ENCODE results near the gene TSPAN11.

The TSPAN11 gene

GRCh38 chr12:30909349-30910037 lies 17.1 kb upstream of the TSPAN11 start:
- no peak for DNase-seq (ENCODE audit: low read depth)

GRCh38 chr12:30910038-30910350 lies 16.6 kb upstream of the TSPAN11 start:
- no peak for DNase-seq (ENCODE audit: low read depth)
- H3K4me3 ChIP-seq (ENCODE audit: low read depth, low read length), result no peak overlapping the region

More at GRCh38 chr12:30909349-30910037, 17.1 kb upstream of the TSPAN11 start:
- no peak overlapping the region for H3K4me3 ChIP-seq (ENCODE audit: low read depth, low read length)

GRCh38 chr12:30911207-30911606 lies 15.3 kb upstream of the TSPAN11 start:
- no peak for DNase-seq (ENCODE audit: low read depth)
- H3K4me3 ChIP-seq (ENCODE audit: low read depth, low read length), result no peak overlapping the region

- no peak overlapping the region for H3K4me3 ChIP-seq (ENCODE audit: low read depth, low read length)
- no peak for DNase-seq (ENCODE audit: low read depth)
These were observed 13.2 kb upstream of the TSPAN11 start for GRCh38 chr12:30913323-30913722.

- DNase-seq (ENCODE audit: low read depth), result no peak
- H3K4me3 ChIP-seq (ENCODE audit: low read depth, low read length), result no peak overlapping the region
These were observed 11.5 kb upstream of the TSPAN11 start for GRCh38 chr12:30914986-30915591.

GRCh38 chr12:30923057-30923456 lies 3.5 kb upstream of the TSPAN11 start:
- H3K4me3 ChIP-seq (ENCODE audit: low read depth, low read length), result no peak overlapping the region
- no peak for DNase-seq (ENCODE audit: low read depth)

- no peak for DNase-seq (ENCODE audit: low read depth)
- peak overlapping the region; percentile 42 for H3K4me3 ChIP-seq (ENCODE audit: low read depth, low read length)
These were observed 823 bp upstream of the TSPAN11 start for GRCh38 chr12:30925607-30926242.

GRCh38 chr12:30927222-30927611 lies 669 bp downstream of the TSPAN11 start:
- DNase-seq (ENCODE audit: low read depth), result no peak
- peak overlapping the region; percentile 42 for H3K4me3 ChIP-seq (ENCODE audit: low read depth, low read length)

- no peak overlapping the region for H3K4me3 ChIP-seq (ENCODE audit: low read depth, low read length)
These were observed 2.1 kb downstream of the TSPAN11 start for GRCh38 chr12:30928356-30929244.

GRCh38 chr12:30930238-30930637 lies 3.7 kb downstream of the TSPAN11 start:
- H3K4me3 ChIP-seq (ENCODE audit: low read depth, low read length), result no peak overlapping the region

More at GRCh38 chr12:30928356-30929244, 2.1 kb downstream of the TSPAN11 start:
- no peak for DNase-seq (ENCODE audit: low read depth)

GRCh38 chr12:30930641-30931040 lies 4.1 kb downstream of the TSPAN11 start:
- DNase-seq (ENCODE audit: low read depth), result no peak
- no peak overlapping the region for H3K4me3 ChIP-seq (ENCODE audit: low read depth, low read length)

More at GRCh38 chr12:30930238-30930637, 3.7 kb downstream of the TSPAN11 start:
- no peak for DNase-seq (ENCODE audit: low read depth)

- DNase-seq (ENCODE audit: low read depth), result no peak
- no peak overlapping the region for H3K4me3 ChIP-seq (ENCODE audit: low read depth, low read length)
These were observed 6.3 kb downstream of the TSPAN11 start for GRCh38 chr12:30932881-30933280.

GRCh38 chr12:30934811-30935210 lies 8.3 kb downstream of the TSPAN11 start:
- no peak overlapping the region for H3K4me3 ChIP-seq (ENCODE audit: low read depth, low read length)
- no peak for DNase-seq (ENCODE audit: low read depth)

GRCh38 chr12:30936036-30936435 lies 9.5 kb downstream of the TSPAN11 start:
- H3K4me3 ChIP-seq (ENCODE audit: low read depth, low read length), result no peak overlapping the region
- no peak for DNase-seq (ENCODE audit: low read depth)

- H3K4me3 ChIP-seq (ENCODE audit: low read depth, low read length), result no peak overlapping the region
- DNase-seq (ENCODE audit: low read depth), result no peak
These were observed 12.7 kb downstream of the TSPAN11 start for GRCh38 chr12:30939234-30939633.

- no peak for DNase-seq (ENCODE audit: low read depth)
- H3K4me3 ChIP-seq (ENCODE audit: low read depth, low read length), result no peak overlapping the region
These were observed 15.9 kb downstream of the TSPAN11 start for GRCh38 chr12:30942486-30942885.

GRCh38 chr12:30942936-30943335 lies 16.4 kb downstream of the TSPAN11 start:
- no peak for DNase-seq (ENCODE audit: low read depth)
- H3K4me3 ChIP-seq (ENCODE audit: low read depth, low read length), result no peak overlapping the region

GRCh38 chr12:30945443-30946164 lies 19.1 kb downstream of the TSPAN11 start:
- DNase-seq (ENCODE audit: low read depth), result no peak
- no peak overlapping the region for H3K4me3 ChIP-seq (ENCODE audit: low read depth, low read length)

- H3K4me3 ChIP-seq (ENCODE audit: low read depth, low read length), result no peak overlapping the region
- no peak for DNase-seq (ENCODE audit: low read depth)
These were observed 25.5 kb downstream of the TSPAN11 start for GRCh38 chr12:30952015-30952414.
